A549 treated with CORT108297 at 1 μM for 4 hours (cell line): ENCODE measurements around the gene TLE7. TPM values are rescaled to one million over a fixed set of nuclear protein-coding genes. Genes with fewer than 3 reads are reported as not detected.

Experiments
- total RNA-seq: library from RNA; stranded (reverse); fragments of 200-300 nt; extraction: Qiagen RNA extraction; gene quantifications from 5 replicates; pipeline ENCODE4 v1.2.3, GENCODE V29; 2022

TLE7 gene
- not detected in 5 replicates for total RNA-seq

GRCh38 chr16:71442051-71442440 lies at the start of gene TLE7:
TSS of gene TLE7 (minus strand) at chr16:71442054. CDS start at chr16:71433324, 8,730 bp downstream.

GRCh38 chr16:71489122-71489521 lies 47.3 kb upstream of the TLE7 start, which contains the start of gene ZNF19:
TSS of gene ZNF19 (minus strand) at chr16:71489324. CDS start at chr16:71482114, 7,210 bp downstream.

GRCh38 chr16:71461686-71462648 lies 20.1 kb upstream of the TLE7 start, which contains the start of gene ZNF23:
TSS of gene ZNF23 (minus strand) at chr16:71462247. CDS start at chr16:71456796, 5,451 bp downstream.

Other genes with a start within 250 kb of the TLE7 start
- 0.18 to 0.47 TPM (median 0.37 TPM) in 5 replicates for gene HYDIN, start 211.3 kb downstream of the TLE7 start, total RNA-seq
- gene CMTR2, start 152.7 kb downstream of the TLE7 start, total RNA-seq, result 12.3 to 14.3 TPM (median 13.5 TPM) in 5 replicates
- 5.0 to 7.7 TPM (median 5.9 TPM) in 5 replicates for gene CALB2, start 83.3 kb downstream of the TLE7 start, total RNA-seq
- 5.2 to 7.6 TPM (median 5.8 TPM) in 5 replicates for gene ZNF23, start 20.2 kb upstream of the TLE7 start, total RNA-seq
- gene ZNF19, start 47.3 kb upstream of the TLE7 start, total RNA-seq, result 1.6 to 2.6 TPM (median 1.7 TPM) in 5 replicates
- 0.05 to 0.13 TPM (median 0.08 TPM) in 4 of 5 replicates, not detected in the other for gene CHST4, start 84.4 kb upstream of the TLE7 start, total RNA-seq
- gene TAT, start 135.0 kb upstream of the TLE7 start, total RNA-seq, result 0.02 to 0.05 TPM (median 0.03 TPM) in 3 of 5 replicates, not detected in the others
- gene MARVELD3, start 184.1 kb upstream of the TLE7 start, total RNA-seq, result 0.13 to 0.47 TPM (median 0.25 TPM) in 5 replicates